Measurements from ENCODE around the gene LHX5.

Gene LHX5

GRCh38 chr12:113477842-113478215, 6.2 kb upstream of the LHX5 start:
- DNase-seq (ENCODE audit: low spot score): no peak

GRCh38 chr12:113477171-113477841, 5.6 kb upstream of the LHX5 start:
- no peak for DNase-seq (ENCODE audit: low spot score)

DNA sequence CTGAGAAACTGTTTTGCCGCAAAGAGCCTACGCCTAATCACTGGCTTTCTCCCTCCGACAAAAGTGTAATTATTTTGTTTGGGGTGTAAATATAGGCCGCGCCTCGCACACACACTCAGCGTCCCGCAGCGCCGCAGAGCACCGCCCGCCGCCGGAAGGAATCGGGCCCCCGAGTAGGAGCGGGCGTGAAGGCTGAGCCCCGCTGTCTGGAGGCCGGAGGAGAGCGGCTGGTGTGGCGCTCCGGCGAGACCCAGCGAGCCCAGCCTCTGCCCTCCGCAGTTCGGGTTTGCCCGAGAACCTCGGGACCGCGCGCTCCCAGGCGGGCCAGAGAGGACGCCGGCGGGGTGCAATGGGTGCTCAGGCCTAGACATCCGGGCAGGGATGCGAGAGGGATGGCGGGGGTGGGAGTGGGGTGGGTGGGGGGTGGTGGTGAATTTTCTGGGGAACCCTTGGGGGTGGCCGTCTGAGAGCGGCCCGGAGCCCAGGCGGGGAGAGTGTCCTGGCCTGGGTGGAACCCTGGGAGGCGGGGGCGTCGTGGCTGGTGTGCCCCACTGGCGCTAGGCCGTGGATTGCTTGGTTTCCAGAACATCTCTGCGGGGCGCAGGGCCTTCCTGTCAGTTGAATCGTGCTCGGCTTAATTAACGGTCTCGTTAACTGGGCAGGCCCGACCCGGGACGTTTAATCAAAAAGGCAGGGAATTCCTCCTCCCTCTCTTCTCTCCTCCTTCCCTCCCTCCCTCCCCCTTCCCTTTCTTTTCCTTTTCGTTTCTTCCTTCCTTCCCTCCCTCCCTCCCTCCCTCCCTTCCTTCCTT, 4.7 kb upstream of the LHX5 start:
- no peak for DNase-seq (ENCODE audit: low spot score)

- no peak for DNase-seq (ENCODE audit: low spot score)
Measured at GRCh38 chr12:113475451-113476175, 3.9 kb upstream of the LHX5 start.

GRCh38 chr12:113474635-113475436, 3.2 kb upstream of the LHX5 start:
- DNase-seq (ENCODE audit: low spot score): no peak

DNA sequence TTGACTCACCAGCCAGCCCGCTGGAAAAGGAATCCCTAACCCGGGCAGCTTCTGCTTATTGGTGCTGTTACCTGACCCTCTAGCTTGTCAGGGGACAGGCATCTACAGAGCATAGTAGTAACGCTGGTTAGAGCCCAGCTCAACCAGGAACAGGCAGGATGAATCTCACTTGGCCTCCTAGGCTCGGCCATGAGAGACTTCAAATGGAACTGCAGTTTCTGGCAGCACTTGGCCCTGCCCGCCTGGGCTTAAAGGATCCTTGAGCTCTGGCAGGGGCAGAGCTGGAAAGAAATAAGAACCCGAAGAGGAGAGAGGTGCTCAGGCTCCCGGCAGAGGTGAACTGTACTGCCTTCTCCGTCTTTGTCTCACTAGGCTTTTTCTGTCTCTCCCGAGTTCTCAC, 2.3 kb upstream of the LHX5 start:
- no peak for DNase-seq (ENCODE audit: low spot score)

DNA sequence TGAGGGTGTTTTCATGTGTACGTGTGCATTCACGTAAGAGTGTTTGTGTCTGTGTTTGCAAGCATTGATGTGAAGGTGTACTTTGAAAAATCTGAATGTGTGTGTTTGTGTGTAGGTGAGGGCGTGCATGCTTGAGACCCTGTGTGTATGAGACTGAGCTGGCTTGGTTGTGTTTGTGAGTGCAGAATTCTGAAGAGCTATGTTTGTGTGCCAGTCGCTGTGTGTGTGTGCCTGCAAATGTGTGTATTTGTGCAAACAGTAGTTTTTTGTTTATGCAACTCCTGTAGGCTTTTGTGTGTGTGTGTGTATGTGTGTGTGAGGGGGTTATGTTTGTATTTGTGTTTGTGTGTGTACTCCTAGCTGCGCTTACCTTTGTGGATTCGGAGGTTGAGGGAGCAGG, 1.7 kb upstream of the LHX5 start:
- no peak for DNase-seq (ENCODE audit: low spot score)

GRCh38 chr12:113472191-113473121, 785 bp upstream of the LHX5 start:
- DNase-seq (ENCODE audit: low spot score): no peak

DNA sequence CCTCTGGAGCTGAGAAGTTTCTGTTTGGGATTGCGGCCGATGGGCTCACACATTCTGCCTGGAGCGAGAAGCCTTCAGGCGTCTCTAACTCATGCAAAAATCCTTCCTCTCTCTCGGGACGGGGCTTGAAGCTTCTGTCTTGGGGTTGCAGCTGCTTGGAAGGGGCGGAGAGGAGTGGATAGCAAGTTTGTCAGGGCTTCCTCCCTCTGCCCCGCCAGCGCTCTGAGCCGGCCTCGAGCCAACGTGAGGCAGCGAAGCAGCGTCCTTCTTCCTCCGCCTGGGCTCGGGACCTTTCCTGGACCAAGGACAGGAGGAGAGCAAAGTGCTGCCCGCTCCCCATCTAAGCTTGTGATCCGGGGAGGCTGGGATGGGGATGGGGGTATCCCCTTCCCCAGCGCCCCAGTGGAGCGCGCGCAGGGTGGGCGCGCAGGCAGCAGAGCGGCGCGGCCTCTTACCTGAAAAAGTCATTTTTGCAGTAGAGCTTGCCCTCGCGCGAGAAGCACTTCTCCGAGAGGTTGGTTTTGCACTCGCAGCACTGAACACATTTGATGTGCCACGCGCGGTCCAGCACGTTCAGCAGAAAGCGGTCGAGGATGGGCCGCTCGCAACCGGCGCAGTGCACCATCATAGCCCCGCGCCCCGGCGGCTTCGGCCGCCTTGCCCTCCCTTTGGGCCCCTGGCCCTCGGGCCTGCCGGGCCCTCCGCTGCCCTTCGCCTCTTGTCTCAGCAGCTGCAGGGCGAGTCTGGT, 626 bp downstream of the LHX5 start:
- no peak for DNase-seq (ENCODE audit: low spot score)

GRCh38 chr12:113469949-113470743, 1.5 kb downstream of the LHX5 start:
- DNase-seq (ENCODE audit: low spot score): no peak

- no peak for DNase-seq (ENCODE audit: low spot score)
Measured at GRCh38 chr12:113469224-113469948, 2.3 kb downstream of the LHX5 start.

DNA sequence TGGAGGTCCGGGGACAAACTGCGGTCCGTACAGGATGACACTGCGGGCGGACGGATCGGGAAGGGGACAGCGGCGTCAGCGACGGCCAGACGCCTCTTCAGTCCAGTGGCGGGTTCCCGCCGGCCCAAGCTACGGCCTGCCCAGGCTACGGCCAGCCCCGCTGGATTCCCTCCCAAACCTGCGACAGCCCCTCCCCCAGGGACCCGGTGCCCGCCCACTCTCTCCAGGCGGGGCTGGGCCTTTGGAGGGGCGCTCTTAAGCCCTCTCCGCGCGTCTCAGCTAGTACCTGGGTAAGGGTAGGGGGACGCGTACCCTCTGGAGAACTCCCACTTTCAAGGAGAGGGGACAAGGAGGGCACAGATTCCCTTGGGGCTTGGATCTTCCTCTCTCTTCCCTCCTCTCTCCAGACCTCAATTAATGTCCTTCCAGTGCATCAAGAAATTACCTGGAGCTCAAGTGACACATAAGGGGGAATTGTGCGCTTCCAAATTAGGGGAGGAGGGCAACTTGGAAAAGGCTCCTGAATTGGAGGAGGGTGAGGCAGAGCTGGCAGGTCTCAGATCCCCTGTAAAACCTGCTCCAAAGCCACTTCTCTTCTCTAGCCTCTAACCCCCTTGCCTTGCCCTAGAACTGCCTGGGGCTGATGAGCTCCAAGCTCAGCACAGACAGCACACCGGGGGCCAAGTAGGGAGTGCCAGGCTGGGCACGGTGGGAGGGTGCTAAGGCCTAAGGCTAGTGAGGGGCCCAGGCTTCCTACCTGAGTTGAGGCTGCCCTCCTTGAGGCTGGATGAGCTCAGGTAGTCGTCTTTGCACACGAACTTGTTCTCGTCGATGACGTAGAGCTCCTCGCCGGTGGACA, 3.1 kb downstream of the LHX5 start:
- no peak for DNase-seq (ENCODE audit: low spot score)

- no peak for DNase-seq (ENCODE audit: low spot score)
Measured at GRCh38 chr12:113467502-113468364, 3.9 kb downstream of the LHX5 start.

DNA sequence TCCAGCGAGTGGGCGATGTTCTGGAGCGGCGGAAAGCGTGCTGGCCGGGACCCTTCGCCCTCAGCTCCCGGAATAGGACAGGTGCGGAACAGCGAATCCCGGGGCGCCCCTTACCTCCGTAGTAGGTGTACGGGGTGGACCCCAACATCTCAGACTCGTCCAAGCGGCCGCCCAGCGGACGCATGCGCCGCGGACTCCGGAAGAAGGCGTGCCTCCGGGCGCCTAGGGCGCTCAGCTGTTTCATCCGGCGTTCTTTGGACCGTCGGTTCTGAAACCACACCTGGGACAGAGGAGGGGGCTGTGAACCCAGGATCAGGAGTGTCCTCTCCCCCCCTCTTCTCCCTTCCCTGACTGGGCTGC, 4.5 kb downstream of the LHX5 start:
- no peak for DNase-seq (ENCODE audit: low spot score)

DNA sequence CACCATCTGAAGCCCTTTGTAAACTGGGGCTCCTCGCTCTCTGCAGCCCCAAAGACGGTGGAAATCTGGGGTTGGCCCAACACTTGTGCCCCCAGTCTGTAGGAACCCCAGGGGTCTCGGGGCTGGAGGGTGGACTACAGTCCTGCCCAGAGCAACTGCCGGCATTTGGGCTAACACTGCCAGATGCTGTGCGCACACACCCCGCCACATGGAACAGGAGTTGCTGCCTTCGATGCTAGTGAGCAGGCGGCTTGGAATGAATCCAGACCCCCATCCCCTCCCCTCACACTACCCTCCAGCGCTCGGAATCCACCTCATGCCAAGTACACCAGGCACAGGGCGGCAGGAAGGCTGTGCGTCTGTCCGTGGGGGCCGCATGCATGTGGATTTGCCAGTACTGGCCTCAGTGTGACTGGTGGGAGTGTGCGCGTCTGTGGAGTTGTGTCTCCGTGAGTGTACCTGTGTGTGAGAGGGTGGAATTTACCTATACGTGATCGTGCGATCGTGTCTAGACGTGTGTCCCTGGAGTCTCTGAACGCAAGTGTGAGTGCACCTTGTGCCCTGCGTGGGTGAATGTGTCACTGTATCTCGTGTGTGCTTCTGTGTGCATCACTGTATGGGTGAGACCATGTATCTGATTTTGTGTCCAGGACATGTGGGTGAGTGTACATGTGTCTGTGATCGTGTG, 5.1 kb downstream of the LHX5 start:
- no peak for DNase-seq (ENCODE audit: low spot score)

DNA sequence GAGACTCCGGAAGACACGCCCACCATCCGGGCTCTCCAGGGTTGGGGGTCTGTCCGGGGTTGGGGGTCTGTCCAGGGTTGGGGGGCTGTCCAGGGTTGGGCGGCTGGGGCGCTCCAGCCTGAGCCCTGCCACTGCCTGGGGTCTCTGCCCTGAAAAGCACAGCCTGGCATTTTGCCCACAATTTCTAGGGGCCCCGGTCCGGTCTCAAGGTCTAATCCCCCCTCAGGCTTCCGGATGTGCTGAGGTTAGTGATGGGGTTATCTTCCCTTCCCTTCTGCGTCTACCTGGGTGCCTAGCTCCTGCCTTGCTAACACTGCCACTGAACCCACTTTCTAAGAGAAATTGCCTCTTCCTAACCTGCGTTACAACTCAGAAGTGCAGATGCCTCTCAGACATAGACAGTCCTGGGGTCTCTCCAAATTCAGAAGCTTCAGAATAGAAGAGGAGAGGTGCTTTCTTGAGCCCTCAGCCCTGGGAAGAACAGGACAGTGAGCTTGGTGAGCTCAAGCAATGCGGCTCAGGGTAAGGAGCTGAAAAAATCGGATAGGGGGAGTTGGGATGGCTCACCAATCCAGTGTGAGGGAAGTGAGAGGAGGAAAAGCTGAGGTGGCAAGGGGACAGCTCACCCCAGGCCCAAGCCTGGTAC, 5.7 kb downstream of the LHX5 start:
- DNase-seq (ENCODE audit: low spot score): no peak

Measured in left forelimb (tissue), 1 donor.